ENCODE data around the gene TNS4.

GRCh38 chr17:40473573-40474365, 27.7 kb downstream of the TNS4 start:
- TF ChIP-seq POLR2A (IDR thresholded peaks at IDR 0.05) (no peak), CTCF (IDR thresholded peaks at IDR 0.05) (no peak), EP300 (IDR thresholded peaks at IDR 0.05) (no peak), POLR2AphosphoS5 (IDR thresholded peaks at IDR 0.05) (no peak)

Measured in stomach (tissue), 4 donors.